Stimulated activated naive CD8-positive, alpha-beta T cell treated with anti-CD3 and anti-CD28 coated beads, Interleukin-15, Interleukin-2, amounts not matched to agents 100 U/mL and 50 U/mL, for 24 hours (primary cell): ENCODE data around the gene PPP2R3B.

Experiments
- ATAC-seq: fragments of 150-1000 bp; cut with Tn5 transposase; one replicate; pipeline ENCODE4 v1.10.0; 2021
- DNase-seq: peaks from one replicate; pipeline ENCODE4 v3.0.0; 2021

Gene PPP2R3B

DNA sequence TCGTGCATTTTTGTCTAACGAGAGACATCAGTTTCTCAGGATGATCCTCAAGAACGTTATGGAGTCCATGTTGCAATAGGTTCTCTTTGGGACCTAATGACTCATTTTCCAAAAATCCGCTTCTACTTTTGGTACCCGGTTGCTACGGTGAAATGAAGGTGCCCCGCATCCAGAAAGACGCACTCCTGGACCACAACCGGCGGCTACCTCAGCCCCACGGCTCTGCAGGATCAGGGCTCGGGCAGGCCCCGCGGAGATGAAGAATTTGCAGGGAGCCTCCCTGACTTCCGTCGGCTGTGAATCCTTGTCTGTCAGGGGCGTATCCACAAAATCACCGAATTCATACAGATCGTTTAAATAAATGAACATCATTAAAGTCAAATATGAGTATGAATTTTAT is 83.7 kb downstream of the PPP2R3B start:
- DNase-seq (no peak), ATAC-seq (no peak)

DNA sequence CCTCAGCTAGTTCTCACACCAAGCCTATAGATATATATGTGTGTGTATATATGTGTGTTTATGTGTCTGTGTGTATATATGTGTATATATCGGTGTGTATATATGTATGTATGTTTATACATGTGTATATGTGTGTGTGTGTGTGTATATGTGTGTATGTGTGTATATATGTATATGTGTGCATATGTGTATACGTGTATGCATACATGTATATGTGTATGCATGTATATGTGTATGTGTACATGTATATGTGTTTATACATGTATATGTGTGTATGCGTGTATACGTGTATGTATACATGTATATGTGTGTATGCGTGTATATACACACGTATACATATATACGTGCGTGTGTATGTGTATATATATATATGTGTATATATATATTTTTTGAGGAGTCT is 86.4 kb downstream of the PPP2R3B start:
- ATAC-seq, result no peak
- DNase-seq, result no peak

DNA sequence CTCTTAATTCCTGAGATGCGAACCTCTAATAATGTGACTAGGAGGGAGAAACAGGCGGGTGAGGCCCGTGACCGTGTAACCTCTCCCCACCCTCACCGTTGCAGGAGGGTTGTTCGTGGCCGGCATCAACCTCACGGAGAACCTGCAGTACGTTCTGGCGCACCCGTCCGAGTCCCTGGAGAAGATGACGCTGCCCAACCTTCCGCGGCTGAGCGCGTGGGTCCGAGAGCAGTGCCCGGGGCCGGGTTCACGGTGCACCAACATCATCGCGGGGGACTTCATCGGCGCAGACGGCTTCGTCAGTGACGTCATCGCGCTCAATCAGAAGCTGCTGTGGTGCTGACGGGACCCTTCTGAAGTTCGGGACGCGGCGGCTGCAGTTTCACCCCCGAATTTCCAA is 87.7 kb downstream of the PPP2R3B start:
- DNase-seq (no peak), ATAC-seq (no peak)

DNA sequence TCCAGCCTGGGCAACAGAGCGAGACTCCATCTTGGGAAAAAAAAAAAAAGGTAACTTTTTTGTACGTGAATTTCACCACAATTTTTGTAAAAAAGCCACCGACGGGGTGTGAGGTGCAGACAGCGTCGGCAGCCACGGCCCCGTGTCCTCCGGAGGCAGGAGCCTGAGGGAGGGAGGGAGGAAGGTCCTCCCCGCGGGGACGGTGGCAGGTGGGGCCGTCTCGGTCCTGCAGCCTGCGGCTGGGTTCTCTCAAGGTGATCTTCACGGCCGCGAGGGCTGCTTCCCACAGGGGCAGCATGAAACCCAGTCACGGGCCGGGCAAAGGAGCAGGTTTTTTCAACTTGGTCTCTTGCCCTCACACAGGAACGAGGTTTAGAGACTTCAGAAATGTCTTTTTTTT is 91.6 kb downstream of the PPP2R3B start:
- DNase-seq (no peak), ATAC-seq (no peak)

DNA sequence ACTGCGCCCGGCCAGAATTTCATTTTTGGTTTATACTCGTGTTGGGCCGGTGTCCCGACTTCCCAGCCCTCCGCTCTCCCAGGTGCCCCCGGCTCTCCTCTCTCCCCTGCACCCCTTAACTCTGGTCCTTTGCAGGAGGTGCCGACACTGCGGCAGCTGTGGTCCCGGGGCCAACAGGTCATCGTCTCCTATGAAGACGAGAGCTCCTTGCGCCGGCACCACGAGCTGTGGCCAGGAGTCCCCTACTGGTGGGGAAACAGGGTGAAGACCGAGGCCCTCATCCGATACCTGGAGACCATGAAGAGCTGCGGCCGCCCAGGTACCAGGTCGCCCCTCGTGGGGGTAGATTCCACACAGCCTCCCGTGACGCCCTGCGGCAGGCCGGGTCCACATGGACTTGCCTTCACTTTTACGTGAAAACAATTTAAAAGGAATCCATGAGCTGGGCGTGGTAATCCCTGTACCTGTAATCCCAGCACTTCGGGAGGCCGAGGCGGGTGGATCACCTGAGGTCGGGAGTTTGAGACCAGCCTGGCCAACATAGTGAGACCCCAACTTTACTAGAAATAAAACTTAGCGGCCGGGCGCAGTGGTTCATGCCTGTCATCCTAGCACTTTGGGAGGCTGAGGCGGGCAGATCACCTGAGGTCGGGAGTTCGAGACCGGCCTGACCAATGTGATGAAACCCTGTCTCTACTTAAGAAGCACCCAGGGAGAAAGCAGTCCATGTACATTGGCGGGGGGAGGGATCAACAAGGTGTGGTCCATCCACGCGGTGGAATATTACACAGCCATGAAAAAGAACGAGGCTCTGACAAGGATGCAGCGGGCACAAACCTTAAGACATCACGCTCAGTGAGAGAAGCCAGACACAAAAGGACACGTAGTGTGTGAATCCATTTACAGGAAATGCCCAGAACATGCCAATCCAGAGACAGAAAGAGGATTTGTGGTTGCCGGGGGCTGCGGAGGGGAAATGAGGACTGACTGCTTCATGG is 93.5 kb downstream of the PPP2R3B start:
- DNase-seq, result no peak

DNA sequence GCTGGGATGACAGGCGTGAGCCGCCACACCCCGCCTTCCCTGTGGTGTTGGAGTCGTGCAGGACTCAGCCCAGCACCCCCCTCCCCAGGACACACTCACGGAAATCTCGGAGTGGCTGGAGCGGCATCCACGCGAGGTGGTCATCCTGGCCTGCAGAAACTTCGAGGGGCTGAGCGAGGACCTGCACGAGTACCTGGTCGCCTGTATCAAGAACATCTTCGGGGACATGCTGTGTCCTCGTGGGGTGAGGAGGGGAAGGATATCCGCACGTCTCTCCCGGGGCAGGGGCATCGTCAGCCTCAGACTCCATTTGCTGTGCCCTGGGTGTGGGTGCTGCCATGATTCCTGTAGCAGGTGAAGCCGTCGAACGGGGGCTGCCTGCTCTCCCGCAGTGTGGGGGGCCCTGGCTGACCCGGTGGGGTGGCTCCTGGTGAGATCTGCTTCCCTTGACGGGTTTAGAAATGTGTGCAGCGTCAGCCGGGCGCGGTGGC is 95.3 kb downstream of the PPP2R3B start:
- DNase-seq (no peak), ATAC-seq (no peak)

More for the DNA sequence above, 93.5 kb downstream of the PPP2R3B start:
- no peak for ATAC-seq

DNA sequence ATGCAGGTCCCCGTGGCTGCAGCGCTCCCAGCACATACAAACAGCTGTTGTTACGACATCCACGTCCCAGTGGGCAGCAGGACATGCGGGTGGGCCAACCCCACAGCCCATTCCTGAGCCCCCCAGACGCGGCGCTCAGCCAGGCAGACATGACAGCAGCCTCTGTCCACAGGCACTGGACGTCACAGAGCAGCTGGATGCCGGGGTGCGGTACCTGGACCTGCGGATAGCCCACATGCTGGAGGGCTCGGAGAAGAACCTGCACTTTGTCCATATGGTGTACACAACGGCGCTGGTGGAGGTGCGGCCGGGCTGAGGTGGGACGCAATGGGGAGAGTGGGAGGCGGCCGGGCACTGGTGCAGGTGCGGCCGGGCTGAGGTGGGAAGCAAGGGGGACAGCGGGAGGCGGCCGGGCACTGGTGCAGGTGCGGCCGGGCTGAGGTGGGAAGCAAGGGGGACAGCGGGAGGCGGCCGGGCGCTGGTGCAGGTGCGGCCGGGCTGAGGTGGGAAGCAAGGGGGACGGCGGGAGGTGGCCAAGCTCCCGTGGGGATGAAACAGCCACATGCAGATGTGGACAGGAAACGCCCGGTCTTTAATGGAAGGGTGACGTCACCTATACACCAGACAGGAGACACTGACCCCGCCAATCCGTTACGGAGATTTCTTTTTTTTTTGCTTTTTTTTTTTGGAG is 96.1 kb downstream of the PPP2R3B start:
- ATAC-seq (no peak), DNase-seq (no peak)

DNA sequence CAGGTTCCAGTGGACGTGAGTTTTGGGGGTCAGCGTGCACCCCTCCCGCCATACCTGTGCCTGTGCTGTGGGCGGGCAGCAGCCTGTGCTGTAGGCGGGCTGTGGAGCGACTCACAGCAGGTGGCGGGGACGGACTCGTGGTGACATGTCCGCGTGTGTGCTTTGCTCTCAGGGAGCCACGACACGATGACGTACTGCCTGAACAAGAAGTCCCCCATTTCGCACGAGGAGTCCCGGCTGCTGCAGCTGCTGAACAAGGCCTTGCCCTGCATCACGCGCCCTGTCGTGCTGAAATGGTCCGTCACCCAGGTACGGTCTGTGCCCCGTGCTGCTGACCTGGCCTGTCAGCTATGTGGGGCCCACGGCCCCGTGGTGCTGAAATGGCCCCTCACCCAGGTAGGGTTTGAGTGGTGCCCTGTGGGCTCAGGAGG is 98.1 kb downstream of the PPP2R3B start:
- ATAC-seq, result no peak
- no peak for DNase-seq

DNA sequence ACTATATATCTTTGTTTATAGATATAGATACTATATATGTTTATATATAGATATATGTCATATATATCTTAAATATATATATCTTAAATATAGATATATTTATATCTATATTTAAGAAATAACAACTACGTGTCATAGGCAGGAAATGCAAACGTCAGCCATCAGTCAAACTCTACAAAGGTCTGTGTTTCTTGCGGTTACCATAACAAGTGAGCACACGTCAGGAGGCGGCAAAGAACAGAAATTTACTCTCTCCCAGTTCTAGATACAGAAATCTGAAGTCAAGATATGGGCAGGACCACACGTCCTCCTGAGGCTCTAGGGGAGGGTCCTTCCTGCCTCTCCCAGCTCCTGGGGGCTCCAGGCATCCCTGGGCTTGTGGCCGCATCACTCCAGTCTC is 99.0 kb downstream of the PPP2R3B start:
- DNase-seq (no peak), ATAC-seq (no peak)

DNA sequence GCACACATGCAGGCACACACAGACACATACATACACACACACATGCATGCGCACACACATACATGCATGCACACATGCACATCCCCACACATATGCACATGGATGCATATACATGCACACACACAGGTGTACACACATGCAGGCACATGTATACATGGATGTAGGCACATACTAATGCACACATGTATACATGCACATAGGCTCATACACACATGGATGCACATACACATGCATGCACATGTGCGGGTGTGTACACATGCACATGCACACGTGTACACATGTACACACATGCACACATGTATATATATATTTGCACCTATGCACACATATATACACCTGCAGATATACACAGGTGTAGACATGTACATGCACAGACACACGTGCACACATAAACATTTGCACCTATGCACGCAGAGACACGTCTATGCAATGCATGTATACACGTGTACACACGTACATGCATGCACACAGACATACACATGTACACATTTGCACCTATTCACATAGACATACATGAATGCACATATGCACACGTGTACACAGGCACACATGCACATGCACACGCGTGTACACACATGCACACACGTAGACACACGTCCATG is 101.5 kb downstream of the PPP2R3B start:
- ATAC-seq (no peak), DNase-seq (no peak)
